HG03460 (cell line): Measurements from ENCODE around the gene OPRD1.
A peak's percentile ranks its signal among the peaks of the same experiment; 100 is the strongest.
"Not testable (repeated sequence)": the region's sequence is repeated elsewhere in the genome, so short reads cannot be mapped to it uniquely, and the experiment has no call there.

Source experiments
- ATAC-seq: cut with Tn5 transposase; IDR thresholded peaks from one replicate; pipeline ENCODE4 v1.9.1; 2021; ENCODE audit not compliant: unreplicated experiment

OPRD1 gene

DNA sequence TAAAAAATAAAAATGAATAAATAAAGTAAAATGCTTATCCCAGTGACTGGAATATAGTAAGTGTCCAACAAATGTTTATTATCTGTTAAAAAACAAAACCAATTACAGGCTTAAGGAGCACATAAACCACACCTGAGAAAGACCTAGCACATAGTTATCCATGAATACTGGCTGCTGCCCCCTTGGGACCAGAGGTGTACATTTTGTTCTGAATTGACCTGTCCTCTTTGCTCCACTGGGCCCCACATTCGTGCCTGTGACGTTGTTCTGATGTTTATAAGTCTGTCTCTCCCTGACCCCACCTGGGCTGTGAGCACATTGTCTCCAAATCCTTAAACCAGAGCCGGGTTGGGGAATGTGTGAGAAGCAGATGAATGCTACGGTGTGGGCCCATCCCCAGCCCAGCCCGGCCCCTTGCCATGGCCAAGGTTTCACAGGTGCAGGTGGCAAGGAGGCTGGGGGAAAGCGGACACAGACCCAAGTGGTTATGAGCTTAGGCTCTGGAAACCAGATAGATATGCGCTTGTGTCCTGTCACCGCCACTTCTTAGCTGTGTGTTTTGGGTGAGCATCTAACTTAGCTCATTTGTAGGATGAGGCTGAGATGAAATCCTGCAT lies 29.1 kb downstream of the OPRD1 start:
- no peak for ATAC-seq

DNA sequence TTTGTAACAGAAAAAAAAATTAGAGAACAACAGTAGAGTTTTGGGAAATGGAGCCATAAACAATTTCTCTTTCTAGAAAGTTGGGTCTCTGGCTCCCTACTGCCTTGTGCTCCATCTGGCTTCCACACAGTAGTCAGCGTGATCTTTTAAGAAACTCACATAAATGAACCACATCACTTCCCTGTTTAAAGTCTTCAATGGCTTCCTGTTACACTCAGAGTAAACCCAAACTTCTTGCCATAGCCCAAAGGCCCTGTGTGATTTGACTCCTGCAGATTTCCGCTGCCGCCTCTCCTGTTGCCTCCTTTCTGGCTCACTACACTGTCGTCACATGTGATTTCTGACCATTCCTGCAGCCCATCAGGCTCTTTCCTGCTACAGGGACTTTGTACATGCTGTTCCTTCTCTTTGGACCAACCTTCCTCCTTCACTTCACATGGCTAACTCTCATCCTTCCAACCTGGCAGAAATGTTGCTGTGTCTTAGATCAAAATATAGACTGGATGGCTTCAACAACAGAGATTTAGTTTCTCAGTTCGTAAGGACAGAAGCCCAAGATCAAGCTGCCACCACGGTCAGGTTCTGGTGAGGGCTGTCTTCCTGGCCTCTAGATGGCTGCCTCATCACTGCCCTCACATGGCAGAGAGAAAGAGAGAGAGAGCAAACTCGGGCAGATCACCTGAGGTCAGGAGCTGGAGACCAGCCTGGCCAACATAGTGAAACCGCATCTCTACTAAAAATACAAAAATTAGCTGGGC lies 34.0 kb downstream of the OPRD1 start:
- no peak for ATAC-seq

DNA sequence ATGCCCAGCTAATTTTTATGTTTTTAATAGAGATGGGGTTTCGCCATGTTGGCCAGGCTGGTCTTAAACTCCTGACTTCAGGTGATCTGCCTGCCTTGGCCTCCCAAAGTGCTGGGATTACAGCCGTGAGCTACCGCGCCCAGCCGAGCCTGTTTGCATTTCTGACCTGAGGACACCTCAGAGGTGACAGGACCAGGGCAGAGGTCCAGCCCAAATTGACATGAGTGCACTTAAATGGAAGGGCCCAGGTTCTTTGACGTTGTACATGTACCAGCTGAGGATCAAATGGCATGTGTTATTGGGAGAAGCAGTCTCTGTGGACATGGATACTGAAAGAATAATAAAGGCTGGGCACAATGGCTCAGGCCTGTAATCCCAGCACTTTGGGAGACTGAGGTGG lies 35.2 kb downstream of the OPRD1 start:
- not testable (repeated sequence) for ATAC-seq

DNA sequence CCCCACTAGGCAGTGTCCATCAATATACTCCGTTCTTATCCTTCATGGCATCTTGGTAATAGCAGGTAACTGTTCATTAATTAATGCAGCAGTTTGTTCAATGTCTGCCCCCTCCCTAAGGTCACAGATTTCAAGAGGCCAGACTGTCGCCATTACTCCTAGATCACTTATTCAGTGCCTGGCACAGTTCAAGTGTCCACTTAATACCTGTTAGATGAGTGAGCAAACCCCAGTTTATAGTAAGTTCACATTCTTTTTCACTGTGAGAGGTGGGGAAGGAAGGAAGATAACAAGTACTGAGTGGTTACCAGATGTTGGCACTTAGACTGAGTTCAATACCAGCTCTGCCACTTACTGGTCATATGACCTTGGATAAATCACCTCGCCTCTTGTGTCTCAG lies 36.4 kb downstream of the OPRD1 start:
- no peak for ATAC-seq

DNA sequence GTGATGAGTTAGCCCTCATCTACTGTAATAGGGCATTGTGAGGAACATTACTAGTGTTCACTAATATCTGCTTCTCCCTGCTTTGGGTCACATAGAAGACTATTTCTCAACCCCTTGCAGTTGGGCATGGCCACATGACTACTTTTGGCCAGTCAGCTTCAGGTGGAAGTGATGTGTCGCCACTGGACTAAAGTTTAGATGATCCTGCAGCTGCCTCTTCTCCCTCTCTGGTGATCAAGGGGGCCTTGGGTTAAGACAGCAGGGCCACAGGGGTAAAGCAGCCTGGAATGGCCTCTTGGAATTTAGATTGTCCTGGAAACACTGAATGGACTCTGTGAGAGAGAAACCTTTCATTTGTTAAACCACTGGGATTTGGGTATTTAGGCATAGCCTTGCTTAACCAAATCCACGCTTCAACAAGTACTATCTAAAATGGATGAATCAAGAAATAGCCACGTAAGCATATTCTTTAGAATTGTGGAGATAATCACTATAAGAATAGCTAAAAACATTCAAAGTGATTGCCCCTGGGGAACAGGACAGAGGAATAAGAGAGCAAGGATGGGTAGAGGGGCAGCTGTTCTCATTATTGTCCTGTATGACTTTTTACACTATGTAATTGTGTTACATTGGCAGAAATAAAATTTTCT lies 41.2 kb downstream of the OPRD1 start:
- no peak for ATAC-seq

DNA sequence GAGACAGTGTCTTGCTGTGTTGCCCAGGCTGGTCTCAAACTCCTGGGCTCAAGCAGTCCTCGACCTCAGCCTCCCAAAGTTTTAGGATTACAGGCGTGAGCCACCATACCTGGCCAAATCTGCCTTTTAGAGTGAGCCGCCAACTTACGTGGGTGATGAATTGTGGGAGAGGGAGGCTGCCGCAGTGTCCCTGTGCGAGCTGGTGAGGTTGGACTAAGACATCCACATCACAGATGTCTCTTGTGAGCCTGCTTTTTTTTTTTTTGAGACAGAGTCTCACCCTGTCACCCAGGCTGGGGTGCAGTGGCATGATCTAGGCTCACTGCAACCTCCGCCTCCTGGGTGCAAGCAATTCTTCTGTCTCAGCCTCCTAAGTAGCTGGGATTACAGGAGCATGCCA lies 42.4 kb downstream of the OPRD1 start:
- not testable (repeated sequence) for ATAC-seq

DNA sequence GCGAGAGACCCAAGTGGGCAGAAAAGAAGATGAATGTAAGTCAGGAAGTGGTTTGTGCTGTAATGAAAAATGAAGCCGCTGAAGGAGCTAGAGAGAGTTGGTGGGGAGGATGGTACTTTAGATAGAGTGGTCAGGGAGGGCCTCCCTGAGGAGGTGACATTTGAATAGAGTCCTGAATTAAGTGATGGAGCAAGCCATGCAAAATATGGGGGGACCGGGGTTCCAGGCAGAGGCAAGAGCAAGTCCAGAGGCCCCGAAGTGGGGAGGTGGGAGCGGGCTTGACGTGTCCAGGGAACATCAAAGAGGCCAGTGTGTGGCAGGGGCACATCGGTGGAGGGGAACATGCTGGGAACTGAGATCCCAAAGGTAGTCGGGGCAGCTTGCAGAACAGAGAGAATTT lies 43.1 kb downstream of the OPRD1 start:
- ATAC-seq: no peak

DNA sequence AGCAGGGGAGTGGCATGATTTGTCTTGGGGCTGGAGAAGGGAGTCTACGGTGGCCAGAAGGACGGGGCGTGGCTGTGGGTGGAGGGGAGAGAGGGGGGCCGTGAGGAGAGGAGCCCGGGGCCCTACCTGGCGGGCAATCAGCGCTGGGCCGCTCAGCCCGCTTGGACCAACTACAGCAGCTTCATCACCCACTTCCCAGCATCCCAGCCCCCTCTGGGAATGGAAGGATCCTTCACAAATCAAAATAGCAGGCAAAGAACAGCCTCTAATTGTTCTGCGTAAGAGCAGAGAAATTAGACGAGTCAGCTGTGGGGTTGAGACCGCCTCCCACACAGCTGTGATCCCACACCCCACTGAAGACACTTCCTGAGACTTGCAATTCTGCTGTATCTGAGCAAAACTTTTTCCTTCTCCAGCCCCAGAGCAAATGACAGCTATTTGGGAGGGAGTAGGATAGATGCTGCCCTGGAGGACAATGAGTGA lies 43.5 kb downstream of the OPRD1 start:
- ATAC-seq: no peak

DNA sequence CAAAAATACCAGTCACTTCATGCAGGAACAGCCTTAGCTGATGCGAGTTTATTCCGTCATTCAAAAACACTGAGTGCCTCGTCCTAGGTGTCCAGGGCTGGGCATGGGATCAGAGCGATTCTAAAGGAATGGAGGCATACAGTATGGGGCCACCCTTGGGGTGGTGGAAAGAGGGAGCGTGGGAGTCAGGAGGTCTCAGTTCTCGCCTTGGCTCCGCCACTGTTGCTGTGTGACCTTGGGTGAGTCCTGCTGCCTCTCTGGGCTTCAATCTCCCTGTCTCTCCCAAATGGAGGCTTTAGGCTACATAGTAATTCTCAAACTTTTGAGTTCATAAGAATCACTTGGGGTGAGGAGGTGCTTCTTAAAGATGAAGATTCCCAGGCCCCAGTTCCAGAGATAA lies 44.0 kb downstream of the OPRD1 start:
- ATAC-seq: no peak

DNA sequence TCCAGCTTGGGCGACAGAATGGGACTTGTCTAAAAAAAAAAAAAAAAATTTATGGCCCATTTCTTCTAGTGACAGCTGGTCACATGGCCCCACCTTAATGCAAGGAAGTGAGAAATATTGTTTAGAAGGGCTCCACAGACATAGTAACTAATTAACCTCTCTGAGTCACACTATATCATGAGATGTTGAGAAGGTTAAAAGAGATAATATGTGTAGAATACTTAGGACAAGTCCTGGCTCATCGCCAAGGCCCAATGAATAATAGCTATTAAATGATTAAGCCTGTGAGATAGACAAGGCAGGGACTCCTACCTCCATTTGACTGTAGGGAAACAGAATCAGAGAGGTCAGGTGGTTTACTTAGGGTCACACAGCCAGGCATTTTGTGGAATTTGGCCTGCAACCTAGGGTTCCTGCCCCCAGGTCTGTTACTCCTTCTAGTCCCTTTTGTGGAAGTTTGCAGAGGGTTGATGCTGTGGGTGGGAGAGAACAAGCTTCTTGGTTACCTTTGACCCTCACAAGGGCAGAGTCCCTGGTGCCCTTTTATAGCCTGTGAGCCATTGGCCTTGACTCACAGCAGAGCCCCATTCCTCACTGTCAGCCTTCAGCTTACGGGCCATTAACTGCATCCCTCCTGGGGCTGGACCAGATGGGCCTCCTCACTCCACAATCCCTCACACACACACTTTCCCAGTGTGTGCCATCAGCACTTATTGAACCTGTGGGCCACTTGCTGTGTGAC lies 48.5 kb downstream of the OPRD1 start:
- no peak for ATAC-seq

DNA sequence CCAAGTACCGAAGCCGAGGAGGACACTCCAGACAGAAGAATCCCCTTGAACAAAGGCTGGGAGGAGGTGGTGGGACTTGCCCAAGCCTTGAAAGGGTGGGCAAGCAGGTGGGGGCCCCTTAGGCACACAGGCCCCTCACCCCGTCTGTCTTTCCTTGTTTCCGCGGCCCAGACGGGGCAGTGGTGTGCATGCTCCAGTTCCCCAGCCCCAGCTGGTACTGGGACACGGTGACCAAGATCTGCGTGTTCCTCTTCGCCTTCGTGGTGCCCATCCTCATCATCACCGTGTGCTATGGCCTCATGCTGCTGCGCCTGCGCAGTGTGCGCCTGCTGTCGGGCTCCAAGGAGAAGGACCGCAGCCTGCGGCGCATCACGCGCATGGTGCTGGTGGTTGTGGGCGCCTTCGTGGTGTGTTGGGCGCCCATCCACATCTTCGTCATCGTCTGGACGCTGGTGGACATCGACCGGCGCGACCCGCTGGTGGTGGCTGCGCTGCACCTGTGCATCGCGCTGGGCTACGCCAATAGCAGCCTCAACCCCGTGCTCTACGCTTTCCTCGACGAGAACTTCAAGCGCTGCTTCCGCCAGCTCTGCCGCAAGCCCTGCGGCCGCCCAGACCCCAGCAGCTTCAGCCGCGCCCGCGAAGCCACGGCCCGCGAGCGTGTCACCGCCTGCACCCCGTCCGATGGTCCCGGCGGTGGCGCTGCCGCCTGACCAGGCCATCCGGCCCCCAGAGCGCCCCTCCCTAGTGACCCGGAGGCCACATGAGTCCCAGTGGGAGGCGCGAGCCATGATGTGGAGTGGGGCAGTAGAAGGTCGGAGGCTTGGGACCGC lies 50.8 kb downstream of the OPRD1 start:
- no peak for ATAC-seq

DNA sequence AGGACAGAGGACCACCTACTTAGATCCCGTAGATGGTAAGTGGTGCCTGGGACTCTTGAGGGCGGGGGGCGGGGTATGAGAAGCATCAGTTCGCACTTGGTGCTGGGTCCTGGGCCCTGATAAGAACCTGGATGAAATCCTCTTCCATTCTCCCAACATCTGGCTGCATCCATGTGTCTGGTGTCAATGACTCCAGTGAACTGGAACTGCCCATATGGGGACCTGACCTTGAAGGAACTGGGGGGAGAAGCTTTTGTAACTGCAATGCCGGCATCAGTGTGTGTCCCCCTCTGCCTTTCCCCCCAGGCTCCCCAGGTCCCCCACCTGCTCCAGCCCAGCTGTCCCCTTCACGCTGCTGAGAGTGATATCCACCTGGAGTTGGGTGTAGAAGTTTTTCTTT lies 52.7 kb downstream of the OPRD1 start:
- ATAC-seq: no peak

DNA sequence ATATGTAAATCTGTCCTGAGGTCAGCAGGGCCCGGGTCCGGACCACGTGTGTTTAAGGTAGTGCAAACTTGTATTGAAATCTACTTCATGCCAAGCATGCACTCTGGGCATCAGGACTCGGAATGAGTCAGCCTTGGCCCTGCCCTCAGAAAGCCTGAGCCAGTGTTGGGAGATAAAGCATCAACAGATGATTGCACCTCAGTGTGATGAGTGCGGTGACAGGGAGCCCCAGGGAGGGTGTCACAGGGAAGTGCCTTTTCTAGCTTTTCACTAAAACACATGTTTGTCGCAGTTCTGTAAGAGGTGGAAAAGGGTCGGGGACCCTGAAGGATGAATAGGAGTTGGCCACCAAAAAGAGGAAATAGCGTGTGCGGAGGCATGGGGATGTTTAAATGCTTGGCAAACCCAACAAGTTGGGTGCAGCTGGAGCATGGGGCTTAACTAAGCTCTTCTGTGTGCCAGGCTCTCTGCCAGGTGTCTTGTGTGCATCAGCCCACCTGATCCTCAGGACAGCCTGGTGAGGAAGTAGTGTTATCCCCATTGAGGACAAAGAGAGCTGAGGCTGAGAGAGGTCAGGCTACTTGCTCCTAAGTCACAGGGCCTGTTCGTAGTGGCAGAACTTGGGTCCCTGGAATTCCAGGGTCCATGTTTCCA lies 54.2 kb downstream of the OPRD1 start:
- ATAC-seq: no peak

DNA sequence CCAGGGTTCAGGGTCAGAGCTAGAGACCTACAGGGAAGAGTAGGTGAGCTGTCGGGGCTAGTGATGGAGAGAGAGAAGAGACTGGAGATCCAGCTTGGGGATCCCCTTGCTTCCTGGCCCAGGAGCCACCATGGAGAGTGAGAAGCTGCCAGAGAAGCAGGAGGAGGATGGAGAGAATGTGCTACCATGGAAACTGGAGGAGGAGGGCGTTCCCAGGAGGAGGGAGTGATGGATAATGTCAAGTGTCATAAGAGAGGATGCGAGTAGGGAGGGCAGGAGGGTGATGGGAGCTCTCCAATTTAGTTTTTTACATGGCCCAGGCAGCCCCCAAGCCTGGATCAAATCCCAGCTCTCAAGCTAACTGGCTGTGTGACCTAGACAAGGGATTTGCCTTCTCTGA lies 55.9 kb downstream of the OPRD1 start:
- ATAC-seq: no peak

DNA sequence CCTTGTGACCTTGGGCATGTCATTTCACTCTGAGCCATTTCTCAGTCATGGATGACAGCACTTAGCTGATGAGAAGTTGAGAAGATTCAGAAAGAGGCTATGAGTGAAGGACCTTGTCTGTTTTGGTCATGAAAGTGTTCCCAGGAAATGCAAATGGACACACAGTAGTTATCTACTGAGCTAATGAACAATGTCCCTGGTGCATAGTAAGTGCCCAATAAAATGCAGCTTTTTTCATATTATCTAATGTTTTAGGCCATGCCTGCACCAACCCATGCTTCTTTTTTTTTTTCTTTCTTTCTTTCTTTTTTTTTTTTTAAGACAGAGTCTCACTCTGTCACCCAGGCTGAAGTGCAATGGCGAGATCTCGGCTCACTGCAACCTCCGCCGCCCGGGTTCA lies 58.0 kb downstream of the OPRD1 start:
- no peak for ATAC-seq

DNA sequence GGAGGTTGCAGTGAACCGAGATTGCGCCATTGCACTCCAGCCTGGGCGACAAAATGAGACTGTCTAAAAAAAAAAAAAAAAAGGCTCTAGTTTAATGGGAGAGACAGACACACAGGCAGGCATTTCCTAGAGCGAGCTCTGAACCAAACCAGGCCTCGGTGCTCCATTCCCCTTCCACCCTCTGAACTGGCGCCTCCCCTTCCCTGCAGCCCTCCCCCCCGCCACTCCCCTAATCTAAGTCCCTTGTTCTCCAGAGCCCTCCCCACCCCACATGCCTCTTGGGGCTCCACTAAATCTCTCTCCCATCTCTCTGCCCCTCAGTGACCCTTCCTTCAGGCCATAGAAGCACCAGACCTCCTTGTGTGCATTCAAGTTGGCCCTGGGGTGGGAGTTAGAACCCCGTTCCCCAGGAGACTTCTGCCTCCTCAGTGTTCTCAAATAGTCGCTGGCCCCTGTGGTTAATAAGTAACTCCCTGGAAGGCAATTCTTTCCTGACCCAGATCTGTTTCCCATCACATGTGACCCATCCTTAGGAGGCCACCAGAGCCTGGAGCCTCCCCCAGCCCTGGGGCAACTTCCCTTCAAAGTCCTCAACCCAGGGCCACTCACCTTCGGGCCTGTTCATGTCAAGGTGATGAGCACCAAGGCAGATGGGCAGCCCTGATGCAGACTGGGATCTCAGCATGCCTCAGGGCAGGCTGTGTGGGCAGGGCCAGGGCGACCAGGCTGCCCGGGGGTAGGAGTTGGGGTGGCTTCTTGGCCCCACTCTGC lies 59.8 kb downstream of the OPRD1 start:
- ATAC-seq: no peak

DNA sequence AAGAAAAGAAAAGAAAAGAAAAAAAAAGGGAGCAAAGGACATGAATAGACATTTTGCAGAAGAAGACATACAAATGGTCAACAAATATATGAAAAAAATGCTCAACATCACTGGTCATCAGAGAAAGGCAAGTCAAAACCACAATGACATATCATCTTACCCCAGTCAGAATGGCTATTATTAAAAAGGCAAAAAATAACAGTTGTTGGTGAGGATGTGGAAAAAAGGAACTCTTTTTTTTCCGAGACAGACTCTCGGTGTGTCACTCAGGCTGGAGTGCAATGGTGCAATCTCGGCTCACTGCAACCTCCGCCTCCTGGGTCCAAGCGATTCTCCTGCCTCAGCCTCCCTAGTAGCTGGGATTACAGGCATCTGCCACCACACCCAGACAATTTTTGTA lies 63.2 kb downstream of the OPRD1 start:
- not testable (repeated sequence) for ATAC-seq

DNA sequence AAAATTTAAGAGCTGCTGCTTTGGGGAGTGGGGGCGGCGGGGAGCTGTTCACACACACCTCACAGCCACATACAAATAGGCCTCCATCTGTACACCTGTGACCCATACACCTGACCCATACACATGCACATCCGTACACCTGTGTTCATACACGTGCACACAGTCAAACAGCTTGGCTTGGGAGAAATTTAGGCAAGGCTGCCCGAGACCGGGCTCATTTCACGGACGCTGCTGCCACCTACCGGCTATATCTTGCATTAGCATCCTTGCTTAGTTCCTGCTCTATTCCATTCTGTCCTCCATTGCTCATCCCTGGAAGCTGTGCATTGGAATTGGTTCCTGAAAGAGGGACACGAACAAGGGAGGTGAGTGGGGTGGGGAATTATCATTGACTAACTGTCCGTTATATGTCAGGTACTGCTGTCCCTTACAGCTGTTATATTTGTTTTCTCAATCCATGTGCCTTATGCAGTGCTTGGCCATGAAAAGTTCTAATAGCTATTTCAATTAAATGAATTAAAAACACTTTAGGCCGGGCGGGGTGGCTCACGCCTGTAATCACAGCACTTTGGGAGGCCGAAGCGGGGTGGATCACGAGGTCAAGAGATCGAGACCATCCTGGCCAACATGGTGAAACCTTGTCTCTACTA lies 65.3 kb downstream of the OPRD1 start:
- ATAC-seq: peak; percentile 64

DNA sequence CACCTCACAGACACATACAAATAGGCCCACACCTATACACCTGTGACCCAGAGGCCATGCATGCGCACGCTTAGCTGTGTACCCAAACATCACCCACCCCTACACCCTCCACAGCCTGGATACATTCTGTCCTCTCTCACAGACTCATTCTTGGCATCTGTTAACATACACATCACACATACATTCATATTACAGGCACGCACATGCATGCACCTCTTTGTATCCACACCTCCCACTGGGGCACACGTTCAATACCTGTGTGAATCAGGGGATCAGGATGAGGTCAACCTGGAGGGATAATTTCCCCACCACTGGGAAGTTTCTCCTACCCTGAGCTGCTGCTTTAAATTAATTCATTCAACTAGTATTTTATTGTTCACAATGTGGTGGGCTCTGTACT lies 66.8 kb downstream of the OPRD1 start:
- ATAC-seq: no peak
